Hepatocyte (in vitro differentiated cells): ENCODE results near the gene NRG3. TPM values are rescaled to one million over a fixed set of nuclear protein-coding genes. Genes with fewer than 3 reads are reported as not detected.

Experiments
- DNase-seq: peaks from one replicate; pipeline ENCODE4 v3.0.0-alpha.2; 2016; ENCODE audit warnings: low spot score
- H2AFZ ChIP-seq: fragments of 200-600 bp; sonication (generic); 2 replicates; pipeline ENCODE4 v1.6.0; 2016; ENCODE audit warnings: antibody characterized with exemption, mild to moderate bottlenecking
- H3K27ac ChIP-seq: fragments of 200-600 bp; sonication (generic); 2 replicates; pipeline ENCODE4 v1.5.1; 2016; ENCODE audit warnings: mild to moderate bottlenecking
- H3K27me3 ChIP-seq: fragments of 200-600 bp; sonication (generic); 2 replicates; pipeline ENCODE4 v1.6.1; 2016
- H3K36me3 ChIP-seq: fragments of 200-600 bp; sonication (generic); replicated peaks from 2 replicates; pipeline ENCODE4 v1.5.1; 2016; ENCODE audit warnings: low read depth; ENCODE audit not compliant: insufficient read depth
- H3K4me1 ChIP-seq: fragments of 200-600 bp; sonication (generic); 2 replicates; pipeline ENCODE4 v1.5.1; 2016; ENCODE audit warnings: mild to moderate bottlenecking, moderate library complexity; ENCODE audit not compliant: insufficient read depth
- H3K4me2 ChIP-seq: fragments of 200-600 bp; sonication (generic); 2 replicates; pipeline ENCODE4 v1.6.0; 2016
- H3K4me3 ChIP-seq: fragments of 200-600 bp; sonication (generic); 2 replicates; pipeline ENCODE4 v1.5.1; 2016; ENCODE audit warnings: mild to moderate bottlenecking
- H3K79me2 ChIP-seq: fragments of 200-600 bp; sonication (generic); 2 replicates; pipeline ENCODE4 v1.6.0; 2017; ENCODE audit warnings: mild to moderate bottlenecking
- H3K9me2 ChIP-seq: fragments of 200-600 bp; sonication (generic); replicated peaks from 2 replicates; pipeline ENCODE4 v1.6.0; 2017; ENCODE audit warnings: mild to moderate bottlenecking; ENCODE audit not compliant: insufficient read depth
- H3K9me3 ChIP-seq: fragments of 200-600 bp; sonication (generic); 2 replicates; pipeline ENCODE4 v1.5.1; 2016; ENCODE audit warnings: low read depth, mild to moderate bottlenecking
- H4K20me1 ChIP-seq: fragments of 200-600 bp; sonication (generic); 2 replicates; pipeline ENCODE4 v1.6.0; 2016; ENCODE audit warnings: mild to moderate bottlenecking; ENCODE audit not compliant: insufficient read depth, poor library complexity, severe bottlenecking
- EZH2 ChIP-seq: fragments of 200-600 bp; sonication (generic); IDR thresholded peaks from 2 replicates; pipeline ENCODE4 v1.6.1; 2016; ENCODE audit warnings: antibody characterized with exemption, mild to moderate bottlenecking, borderline replicate concordance
- EZH2phosphoT487 ChIP-seq: fragments of 200-600 bp; sonication (generic); IDR thresholded peaks from one replicate; pipeline ENCODE4 v1.6.1; 2018; ENCODE audit warnings: antibody characterized with exemption, mild to moderate bottlenecking, low read depth, moderate library complexity; ENCODE audit not compliant: unreplicated experiment, severe bottlenecking
- WGBS: methylation state at CpG from one replicate; pipeline ENCODE4 v1.1.6; 2016; ENCODE audit warnings: low lambda C conversion rate; ENCODE audit errors: missing lambda C conversion rate; 5-methylcytosine and 5-hydroxymethylcytosine counted together
- polyA plus RNA-seq: library from polyadenylated mRNA; unstranded; fragments of >200 nt; fragmentation: Nextera tagmentation; extraction: Ambion mirVana; gene quantifications from 2 replicates; pipeline ENCODE4 v1.2.1, GENCODE V29; 2016
- total RNA-seq: library from RNA; depleted of rRNA; stranded (reverse); fragments of >200 nt; gene quantifications from 2 replicates; pipeline ENCODE4 v1.2.3, GENCODE V29; 2014
- TF ChIP-seq, protein P1 (sequence below): fragments of 200-600 bp; sonication (generic); IDR thresholded peaks from 2 replicates; pipeline ENCODE4 v1.5.1; 2016; ENCODE audit warnings: antibody characterized with exemption, mild to moderate bottlenecking; ENCODE audit not compliant: poor library complexity

The NRG3 gene
- total and polyA plus RNA-seq, 2 experiments from 2014 or later, result 0.57 to 2.0 TPM

DNA sequence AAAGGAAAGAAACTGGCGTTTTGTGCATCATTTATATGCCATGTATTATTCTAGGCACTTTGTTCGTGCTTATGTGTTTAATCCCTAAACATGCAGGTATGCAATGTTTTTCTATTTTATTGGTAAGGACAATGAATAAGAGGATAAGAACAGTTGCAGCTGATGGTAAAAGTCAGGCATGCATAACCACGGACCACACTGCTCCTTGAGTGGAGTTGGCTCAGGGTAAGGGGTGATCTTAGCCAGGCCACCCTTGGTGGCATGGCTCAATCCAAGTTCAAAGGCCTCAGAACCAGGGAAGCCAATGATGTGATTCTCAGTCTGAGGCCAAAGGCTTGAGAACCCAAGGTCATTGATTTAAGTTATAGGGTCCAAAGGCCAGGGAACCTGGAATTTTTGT is 1068.1 kb downstream of the NRG3 start:
- Histone ChIP-seq H2AFZ (no peak overlapping the region), H3K9me2 (no peaks in the 10 kb centered on the region), H3K79me2 (no peaks in the 10 kb centered on the region), H3K4me2 (peak overlapping the region; percentile 3), H3K27ac (no peak overlapping the region), H4K20me1 (no peaks in the 10 kb centered on the region), H3K27me3 (no peaks in the 10 kb centered on the region), H3K9me3 (no peaks in the 10 kb centered on the region), H3K4me3 (no peak overlapping the region), H3K4me1 (peaks cover 4% of the 10 kb centered on the region), H3K36me3 (no peaks in the 10 kb centered on the region)
- no peak for DNase-seq
- 74% methylated on average over 3 of the region's 3 CpGs for WGBS
- TF ChIP-seq EZH2phosphoT487 (no peak), EZH2 (no peak)
- TF ChIP-seq, protein P1, sequence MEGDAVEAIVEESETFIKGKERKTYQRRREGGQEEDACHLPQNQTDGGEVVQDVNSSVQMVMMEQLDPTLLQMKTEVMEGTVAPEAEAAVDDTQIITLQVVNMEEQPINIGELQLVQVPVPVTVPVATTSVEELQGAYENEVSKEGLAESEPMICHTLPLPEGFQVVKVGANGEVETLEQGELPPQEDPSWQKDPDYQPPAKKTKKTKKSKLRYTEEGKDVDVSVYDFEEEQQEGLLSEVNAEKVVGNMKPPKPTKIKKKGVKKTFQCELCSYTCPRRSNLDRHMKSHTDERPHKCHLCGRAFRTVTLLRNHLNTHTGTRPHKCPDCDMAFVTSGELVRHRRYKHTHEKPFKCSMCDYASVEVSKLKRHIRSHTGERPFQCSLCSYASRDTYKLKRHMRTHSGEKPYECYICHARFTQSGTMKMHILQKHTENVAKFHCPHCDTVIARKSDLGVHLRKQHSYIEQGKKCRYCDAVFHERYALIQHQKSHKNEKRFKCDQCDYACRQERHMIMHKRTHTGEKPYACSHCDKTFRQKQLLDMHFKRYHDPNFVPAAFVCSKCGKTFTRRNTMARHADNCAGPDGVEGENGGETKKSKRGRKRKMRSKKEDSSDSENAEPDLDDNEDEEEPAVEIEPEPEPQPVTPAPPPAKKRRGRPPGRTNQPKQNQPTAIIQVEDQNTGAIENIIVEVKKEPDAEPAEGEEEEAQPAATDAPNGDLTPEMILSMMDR, result no peak

GRCh38 chr10:82949816-82950575 is 1075.0 kb downstream of the NRG3 start:
- TF ChIP-seq EZH2, result no peak
- no peak for TF ChIP-seq EZH2phosphoT487
- TF ChIP-seq, protein P1, result no peak
- no peaks in the 10 kb centered on the region for H3K9me2 ChIP-seq
- 93% methylated on average over 2 of the region's 2 CpGs for whole genome bisulfite sequencing

DNA sequence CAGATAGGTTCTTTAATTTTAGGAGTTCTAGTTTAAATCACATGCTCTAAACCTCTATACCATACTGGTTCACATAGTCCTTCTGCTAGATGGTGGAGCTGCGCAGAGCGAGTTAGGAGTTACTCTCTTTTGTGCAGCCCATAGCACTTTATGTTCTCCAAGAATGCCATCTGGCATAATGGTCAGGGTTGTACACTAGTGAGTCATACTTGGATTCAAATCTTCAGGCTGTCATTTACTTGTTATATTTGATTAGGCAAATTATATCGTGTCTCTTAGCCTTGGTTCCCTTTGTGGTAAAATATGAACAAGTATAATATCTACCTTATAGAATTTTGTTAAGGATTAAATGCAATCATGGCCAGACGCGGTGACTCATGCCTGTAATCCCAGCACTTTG is 1078.3 kb downstream of the NRG3 start:
- no peak overlapping the region for H2AFZ ChIP-seq
- H3K36me3 ChIP-seq, result no peaks in the 10 kb centered on the region
- no peak for DNase-seq
- WGBS, result 92% methylated on average over 5 of the region's 5 CpGs
- H3K4me2 ChIP-seq, result no peak overlapping the region
- no peak overlapping the region for H3K4me3 ChIP-seq
- H3K79me2 ChIP-seq, result no peaks in the 10 kb centered on the region
- H3K27me3 ChIP-seq, result no peaks in the 10 kb centered on the region
- H3K9me2 ChIP-seq, result no peaks in the 10 kb centered on the region
- H3K4me1 ChIP-seq, result no peaks in the 10 kb centered on the region
- TF ChIP-seq EZH2phosphoT487 (no peak), EZH2 (no peak)
- TF ChIP-seq, protein P1, result no peak
- H3K9me3 ChIP-seq, result no peaks in the 10 kb centered on the region
- H4K20me1 ChIP-seq, result no peaks in the 10 kb centered on the region
- no peak overlapping the region for H3K27ac ChIP-seq

More at GRCh38 chr10:82949816-82950575, 1075.0 kb downstream of the NRG3 start:
- H3K4me1 ChIP-seq, result no peaks in the 10 kb centered on the region
- H3K79me2 ChIP-seq, result no peaks in the 10 kb centered on the region
- H3K9me3 ChIP-seq, result no peaks in the 10 kb centered on the region
- no peak overlapping the region for H3K4me2 ChIP-seq
- no peaks in the 10 kb centered on the region for H3K36me3 ChIP-seq
- no peak for DNase-seq
- no peak overlapping the region for H3K4me3 ChIP-seq
- no peak overlapping the region for H3K27ac ChIP-seq
- H2AFZ ChIP-seq, result no peak overlapping the region
- no peaks in the 10 kb centered on the region for H3K27me3 ChIP-seq
- no peaks in the 10 kb centered on the region for H4K20me1 ChIP-seq
